Testis (tissue), 3 donors: ENCODE results near the gene HMOX1. TPM values are rescaled to one million over a fixed set of nuclear protein-coding genes. Genes with fewer than 3 reads are reported as not detected.

Source experiments
- DNase-seq: peaks from one replicate; pipeline ENCODE4 v3.0.0-alpha.2; 2019
- H3K27ac ChIP-seq, 2 donors: fragments of 200-600 bp; sonication (generic); one replicate each; pipeline ENCODE4 v1.5.1; 2019
- H3K27me3 ChIP-seq: fragments of 200-600 bp; sonication (generic); one replicate; pipeline ENCODE4 v1.5.1; 2019
- H3K36me3 ChIP-seq: fragments of 200-600 bp; sonication (generic); one replicate; pipeline ENCODE4 v1.5.1; 2017; ENCODE audit warnings: low read depth; ENCODE audit errors: missing control alignments
- H3K4me1 ChIP-seq: fragments of 200-600 bp; sonication (generic); one replicate; pipeline ENCODE4 v1.5.1; 2019
- H3K4me3 ChIP-seq, 2 donors: fragments of 200-600 bp; sonication (generic); one replicate each; pipeline ENCODE4 v1.5.1; 2017 to 2019
- H3K9me3 ChIP-seq: fragments of 200-600 bp; sonication (generic); one replicate; pipeline ENCODE4 v1.5.1; 2017
- CTCF ChIP-seq, 3 experiments: fragments of 450-650 bp in 2 of 3; fragments of 200-600 bp in 1 of 3; sonication (generic) in 1 of 3; IDR thresholded peaks; one replicate each; pipeline ENCODE4 v1.5.1; 2016 to 2019; ENCODE audit warnings: antibody characterized with exemption in 3 of 3, mild to moderate bottlenecking in 2 of 3, moderate library complexity in 1 of 3
- POLR2A ChIP-seq: fragments of 450-650 bp; IDR thresholded peaks from one replicate; pipeline ENCODE4 v1.6.1; 2017; ENCODE audit warnings: antibody characterized with exemption, mild to moderate bottlenecking, moderate library complexity
- WGBS, 2 donors: methylation state at CpG; one replicate each; pipeline ENCODE4 v1.1.5; 2018; 5-methylcytosine and 5-hydroxymethylcytosine counted together
- intact Hi-C: fragments of 100-400 bp; cut with DNase I; formaldehyde crosslinking; loops from one replicate; pipeline ENCODE4 v1.15.1; 2023; ENCODE audit warnings: low total_unique reads
- polyA plus RNA-seq: library from polyadenylated mRNA; stranded (reverse); fragments of 350-450 nt; fragmentation: Illumina TruSeq; extraction: RNeasy Lipid Tissue Mini Kit (QIAGEN cat#74804); gene quantifications from one replicate; pipeline ENCODE4 v1.2.3, GENCODE V29; 2014; ENCODE audit warnings: low read depth, low replicate concordance; ENCODE audit not compliant: insufficient read depth
- total RNA-seq, 2 donors: library from RNA; depleted of rRNA; stranded (reverse); fragments of >200 nt; gene quantifications; one replicate each; pipeline ENCODE4 v1.2.3, GENCODE V29; 2016

HMOX1 gene
- total and polyA plus RNA-seq, 3 donors from 2014 or later = 22.0 to 37.8 (median 35.2) TPM

DNA sequence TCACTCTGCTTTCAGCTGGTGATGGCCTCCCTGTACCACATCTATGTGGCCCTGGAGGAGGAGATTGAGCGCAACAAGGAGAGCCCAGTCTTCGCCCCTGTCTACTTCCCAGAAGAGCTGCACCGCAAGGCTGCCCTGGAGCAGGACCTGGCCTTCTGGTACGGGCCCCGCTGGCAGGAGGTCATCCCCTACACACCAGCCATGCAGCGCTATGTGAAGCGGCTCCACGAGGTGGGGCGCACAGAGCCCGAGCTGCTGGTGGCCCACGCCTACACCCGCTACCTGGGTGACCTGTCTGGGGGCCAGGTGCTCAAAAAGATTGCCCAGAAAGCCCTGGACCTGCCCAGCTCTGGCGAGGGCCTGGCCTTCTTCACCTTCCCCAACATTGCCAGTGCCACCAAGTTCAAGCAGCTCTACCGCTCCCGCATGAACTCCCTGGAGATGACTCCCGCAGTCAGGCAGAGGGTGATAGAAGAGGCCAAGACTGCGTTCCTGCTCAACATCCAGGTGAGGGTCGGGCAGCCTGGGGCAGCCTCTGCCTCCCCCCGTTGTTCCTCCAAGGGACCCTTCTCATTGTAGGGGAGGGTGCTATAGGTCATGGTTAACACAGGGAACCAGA lies 5.9 kb downstream of the HMOX1 start:
- intact Hi-C loops = no loop called here
- no peak overlapping the region for H3K4me3 ChIP-seq
- no peak for TF ChIP-seq POLR2A
- no peak for TF ChIP-seq CTCF (IDR thresholded peaks at IDR 0.05)
- WGBS, 2 donors = 89 to 96% methylated on average over 9 to 17 of the region's 19 CpGs
- H3K36me3 ChIP-seq = no peaks in the 10 kb centered on the region
- no peak overlapping the region for H3K27ac ChIP-seq
- no peak for DNase-seq
- peaks cover 11% of the 10 kb centered on the region for H3K4me1 ChIP-seq
- no peaks in the 10 kb centered on the region for H3K9me3 ChIP-seq
- H3K27me3 ChIP-seq = no peaks in the 10 kb centered on the region

GRCh38 chr22:35390933-35391332 lies 10.0 kb downstream of the HMOX1 start:
- TF ChIP-seq CTCF (IDR thresholded peaks at IDR 0.05) (no peak), POLR2A (no peak)
- no peaks in the 10 kb centered on the region for H3K27me3 ChIP-seq
- H3K27ac ChIP-seq = no peak overlapping the region
- no peak for DNase-seq
- no peaks in the 10 kb centered on the region for H3K9me3 ChIP-seq
- WGBS, 2 donors = 87 to 88% methylated on average over 5 of the region's 5 CpGs
- no peaks in the 10 kb centered on the region for H3K36me3 ChIP-seq
- intact Hi-C loops = no loop called here
- H3K4me1 ChIP-seq = peaks cover 21% of the 10 kb centered on the region
- no peak overlapping the region for H3K4me3 ChIP-seq

GRCh38 chr22:35392357-35392756 lies 11.5 kb downstream of the HMOX1 start:
- 84 to 93% methylated on average over 2 of the region's 2 CpGs for WGBS, 2 donors
- Histone ChIP-seq H3K9me3 (no peaks in the 10 kb centered on the region), H3K36me3 (no peaks in the 10 kb centered on the region), H3K27me3 (no peaks in the 10 kb centered on the region), H3K4me3 (no peak overlapping the region), H3K27ac (peak overlapping the region; percentile 76 to 81), H3K4me1 (peaks cover 31% of the 10 kb centered on the region)
- intact Hi-C loops = no loop called here
- no peak for DNase-seq
- TF ChIP-seq POLR2A (no peak), CTCF (IDR thresholded peaks at IDR 0.05) (no peak)

DNA sequence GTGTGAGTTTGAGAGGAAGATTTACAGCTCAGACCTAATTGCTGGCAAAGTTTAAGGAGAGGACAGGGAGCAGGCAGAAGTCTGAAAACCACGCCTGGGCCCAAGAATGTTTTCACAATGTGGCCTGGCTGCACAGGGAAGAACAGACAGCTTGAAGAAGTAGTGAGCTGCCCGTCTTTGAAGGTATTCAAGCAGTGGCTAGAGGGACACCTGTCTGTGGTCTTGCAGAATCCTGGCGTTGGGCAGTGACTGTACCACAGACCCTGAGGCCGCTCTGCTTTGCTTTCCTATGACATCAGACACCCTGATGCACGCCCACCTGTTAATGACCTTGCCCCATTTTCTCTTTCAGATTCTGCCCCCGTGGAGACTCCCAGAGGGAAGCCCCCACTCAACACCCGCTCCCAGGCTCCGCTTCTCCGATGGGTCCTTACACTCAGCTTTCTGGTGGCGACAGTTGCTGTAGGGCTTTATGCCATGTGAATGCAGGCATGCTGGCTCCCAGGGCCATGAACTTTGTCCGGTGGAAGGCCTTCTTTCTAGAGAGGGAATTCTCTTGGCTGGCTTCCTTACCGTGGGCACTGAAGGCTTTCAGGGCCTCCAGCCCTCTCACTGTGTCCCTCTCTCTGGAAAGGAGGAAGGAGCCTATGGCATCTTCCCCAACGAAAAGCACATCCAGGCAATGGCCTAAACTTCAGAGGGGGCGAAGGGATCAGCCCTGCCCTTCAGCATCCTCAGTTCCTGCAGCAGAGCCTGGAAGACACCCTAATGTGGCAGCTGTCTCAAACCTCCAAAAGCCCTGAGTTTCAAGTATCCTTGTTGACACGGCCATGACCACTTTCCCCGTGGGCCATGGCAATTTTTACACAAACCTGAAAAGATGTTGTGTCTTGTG lies 12.5 kb downstream of the HMOX1 start:
- no peak overlapping the region for H3K4me3 ChIP-seq
- peak overlapping the region; percentile 76 to 81 for H3K27ac ChIP-seq
- TF ChIP-seq CTCF (IDR thresholded peaks at IDR 0.05) (no peak), POLR2A (no peak)
- H3K36me3 ChIP-seq = no peaks in the 10 kb centered on the region
- intact Hi-C loops = no loop called here
- WGBS, 2 donors = 44 to 68% methylated on average over 14 to 16 of the region's 16 CpGs
- H3K9me3 ChIP-seq = no peaks in the 10 kb centered on the region
- H3K4me1 ChIP-seq = peaks cover 35% of the 10 kb centered on the region
- no peak for DNase-seq
- no peaks in the 10 kb centered on the region for H3K27me3 ChIP-seq
